Suppressor macrophage treated with lipopolysaccharide for 4 hours (primary cell): ENCODE measurements around the gene G2E3.
"Not testable (repeated sequence)": the region's sequence is repeated elsewhere in the genome, so short reads cannot be mapped to it uniquely, and the experiment has no call there.

Experiments used
- DNase-seq: peaks from one replicate; pipeline ENCODE4 v3.0.0-alpha.2; 2020

G2E3 gene

DNA sequence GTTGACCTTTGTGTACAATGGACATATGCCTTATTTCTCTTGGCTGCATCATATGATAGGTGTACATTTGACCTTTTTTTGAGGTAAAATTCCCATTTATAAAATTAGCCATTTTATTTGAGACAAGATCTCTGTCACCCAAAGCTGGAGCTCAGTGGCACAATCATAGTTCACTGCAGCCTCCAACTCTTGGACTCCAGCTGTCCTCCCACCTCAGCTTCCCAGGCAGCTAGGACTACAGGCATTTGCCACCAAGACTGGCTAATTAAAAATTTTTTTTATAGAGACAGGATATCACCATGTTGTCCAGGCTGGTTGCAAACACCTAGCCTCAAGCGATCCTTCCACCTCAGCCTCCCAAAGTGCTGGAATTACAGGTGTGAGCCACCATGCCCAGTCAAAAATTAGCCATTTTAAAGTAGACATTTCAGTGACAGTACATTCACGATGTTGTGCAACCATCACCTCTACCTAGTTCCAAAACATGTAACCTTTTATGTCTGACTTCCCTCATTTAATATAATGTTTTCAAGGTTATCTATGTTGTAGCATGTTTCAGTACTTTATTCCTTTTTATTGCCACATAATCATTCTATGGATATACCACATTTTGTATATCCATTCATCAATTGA lies 5.4 kb downstream of the G2E3 start:
- no peak for DNase-seq

DNA sequence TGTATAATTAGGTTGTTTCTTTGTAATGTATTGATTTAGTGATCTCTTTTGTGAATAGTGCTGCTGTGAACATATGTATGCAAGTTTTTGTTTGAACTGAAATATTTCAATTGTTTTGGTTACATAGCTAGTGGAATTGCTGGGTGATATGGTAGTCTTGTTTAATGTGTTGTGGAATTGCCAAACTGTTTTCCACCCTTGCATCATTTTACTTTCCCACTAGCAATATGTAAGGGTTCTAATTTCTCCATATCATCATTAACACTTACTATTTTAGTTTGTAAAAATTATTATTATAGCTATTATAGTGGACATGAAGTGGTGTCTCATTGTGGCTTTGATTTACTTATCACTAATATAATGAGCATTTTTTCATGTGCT lies 5.9 kb downstream of the G2E3 start:
- DNase-seq: no peak

GRCh38 chr14:30569216-30569902 lies 10.4 kb downstream of the G2E3 start:
- DNase-seq: no peak

GRCh38 chr14:30569903-30570226 lies 10.9 kb downstream of the G2E3 start:
- no peak for DNase-seq

- no peak for DNase-seq
Observed at GRCh38 chr14:30572237-30572636, 13.3 kb downstream of the G2E3 start.

GRCh38 chr14:30572771-30573170 lies 13.8 kb downstream of the G2E3 start:
- no peak for DNase-seq

DNA sequence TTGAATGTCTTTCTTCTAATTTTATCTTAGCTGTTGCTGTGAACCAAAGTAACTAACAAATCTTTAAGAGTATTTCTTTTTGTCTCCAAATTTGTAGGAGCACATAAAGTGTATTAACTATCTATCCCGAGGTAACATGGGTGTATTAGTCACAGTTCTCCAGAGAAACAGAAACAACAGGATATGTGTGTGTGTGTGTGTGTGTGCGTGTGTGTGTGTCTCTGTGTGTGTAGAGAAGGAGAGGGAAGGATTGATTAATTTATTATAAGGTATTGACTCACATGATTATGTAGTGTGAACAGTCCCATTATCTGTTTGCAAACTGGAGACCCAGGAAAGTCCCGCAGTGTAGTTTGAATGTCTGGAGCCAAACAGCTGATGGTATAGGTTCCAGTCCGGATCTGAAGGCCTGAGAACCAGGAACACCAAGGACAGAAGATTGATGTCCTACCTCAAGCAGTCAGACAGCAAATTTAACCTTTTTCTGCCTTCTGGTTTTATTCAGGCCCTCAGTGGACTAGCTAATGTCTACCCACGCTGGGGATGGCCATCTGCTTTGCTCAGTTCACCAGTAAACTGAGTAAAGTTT lies 14.4 kb downstream of the G2E3 start:
- DNase-seq: peak; percentile 28

GRCh38 chr14:30573966-30574365 lies 15.0 kb downstream of the G2E3 start:
- DNase-seq: no peak

GRCh38 chr14:30574777-30575176 lies 15.8 kb downstream of the G2E3 start:
- not testable (repeated sequence) for DNase-seq

- not testable (repeated sequence) for DNase-seq
Observed at GRCh38 chr14:30576333-30576732, 17.4 kb downstream of the G2E3 start.

DNA sequence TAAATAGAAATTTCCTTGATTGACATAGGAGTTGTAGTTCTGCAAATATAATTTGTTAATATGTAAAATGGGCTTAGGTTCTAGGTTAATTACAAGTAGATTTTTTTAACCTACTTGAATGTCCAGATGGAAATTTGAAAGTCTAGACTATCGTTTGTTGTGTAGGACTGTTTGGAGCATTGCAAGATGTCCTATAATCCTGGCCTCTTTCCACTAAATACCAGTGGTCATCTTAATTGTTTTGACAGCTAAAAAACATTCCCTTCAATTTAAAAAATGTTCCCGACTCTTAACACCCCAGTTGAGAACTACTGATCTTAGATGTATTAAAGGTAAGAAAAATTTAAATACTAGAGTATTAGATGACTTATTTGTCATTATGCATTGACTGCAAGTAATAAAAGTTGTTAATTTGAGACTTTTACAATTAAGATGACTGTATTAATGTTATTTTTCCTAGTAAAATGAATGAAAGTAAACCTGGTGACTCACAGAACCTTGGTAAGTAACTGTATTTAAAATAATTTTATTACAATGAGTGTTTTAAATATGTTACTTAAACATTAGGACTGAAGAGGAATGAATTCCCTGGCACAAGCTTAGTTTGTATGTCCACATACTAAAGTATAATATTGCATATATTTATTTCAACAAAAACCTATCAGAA lies 21.8 kb downstream of the G2E3 start:
- DNase-seq: no peak

DNA sequence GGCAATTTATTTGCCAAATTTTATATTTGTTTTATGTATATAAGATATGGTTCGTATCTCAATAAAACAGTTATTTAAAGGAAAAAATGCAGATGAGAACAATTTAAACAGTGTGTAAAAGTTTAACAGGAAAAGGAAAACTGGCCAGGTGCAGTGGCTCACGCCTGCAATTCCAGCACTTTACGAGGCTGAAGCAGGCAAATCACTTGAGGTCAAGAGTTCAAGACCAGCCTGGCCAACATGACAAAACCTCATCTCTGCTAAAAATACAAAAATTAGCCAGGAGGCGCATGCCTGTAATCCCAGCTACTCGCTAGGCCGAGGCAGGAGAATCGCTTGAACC lies 22.3 kb downstream of the G2E3 start:
- DNase-seq: no peak

GRCh38 chr14:30582376-30582775 lies 23.4 kb downstream of the G2E3 start:
- no peak for DNase-seq

- DNase-seq: no peak
Observed at GRCh38 chr14:30584058-30584630, 25.2 kb downstream of the G2E3 start.

GRCh38 chr14:30585204-30585603 lies 26.2 kb downstream of the G2E3 start:
- DNase-seq: no peak

DNA sequence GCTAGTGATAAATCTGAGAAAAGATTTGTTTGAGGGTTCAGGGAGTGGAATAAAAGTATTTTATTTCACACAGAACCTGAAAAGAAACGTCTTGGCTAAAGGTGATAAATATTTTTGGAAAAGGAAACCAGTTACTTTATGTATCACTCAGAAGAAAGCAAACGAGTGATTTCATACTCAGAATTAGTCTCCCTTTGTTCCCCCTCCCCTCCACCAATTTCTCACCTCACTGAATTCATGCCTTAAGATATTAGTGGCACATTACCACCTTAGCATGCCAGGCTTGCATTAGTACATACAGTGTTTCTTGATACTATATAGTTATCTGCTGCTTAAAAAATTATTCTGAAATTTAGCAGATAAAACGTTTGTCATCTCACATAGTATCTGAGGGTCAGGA lies 28.2 kb downstream of the G2E3 start:
- no peak for DNase-seq

DNA sequence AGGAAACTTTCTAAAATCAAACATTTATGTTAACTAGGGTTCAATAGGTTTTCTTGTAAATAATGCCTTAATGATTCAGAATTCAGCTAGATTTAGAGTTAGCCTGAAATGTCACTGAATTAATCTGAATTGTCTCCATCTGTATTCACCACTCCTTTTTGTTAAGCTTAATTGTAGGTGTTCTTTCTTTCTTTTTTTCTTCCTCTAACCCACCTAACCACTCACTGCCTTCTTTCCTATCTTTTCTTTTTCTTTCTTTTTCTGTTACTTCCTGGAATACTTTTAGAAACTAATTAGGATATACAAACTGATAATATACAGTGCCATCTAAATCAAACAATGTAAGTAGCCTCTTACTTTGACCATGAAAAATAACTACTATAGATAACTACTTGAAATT lies 29.9 kb downstream of the G2E3 start:
- no peak for DNase-seq

- DNase-seq: peak; percentile 47
Observed at GRCh38 chr14:30596935-30597334, 38.0 kb downstream of the G2E3 start.

DNA sequence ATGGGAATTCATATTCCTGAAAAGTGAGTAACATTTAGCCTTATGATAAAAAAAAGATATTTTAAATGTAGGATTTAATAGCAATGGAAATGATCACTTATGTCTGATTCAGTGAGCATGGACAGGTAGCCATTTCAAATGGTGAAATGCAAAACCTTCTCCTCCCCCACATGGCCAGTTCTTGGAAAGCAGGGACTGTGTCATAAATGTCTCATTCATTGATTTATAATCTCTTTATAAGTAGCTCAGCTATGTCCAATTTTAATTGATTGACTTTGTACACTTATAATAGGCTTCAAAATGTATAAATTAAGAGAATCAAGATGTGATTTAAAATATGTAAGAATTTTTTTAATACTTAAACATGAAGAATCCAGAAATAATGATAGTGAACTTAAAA lies 38.5 kb downstream of the G2E3 start:
- no peak for DNase-seq

GRCh38 chr14:30600922-30601918 lies 42.3 kb downstream of the G2E3 start:
- peak; percentile 24 for DNase-seq

- DNase-seq: no peak
Observed at GRCh38 chr14:30603402-30603801, 44.4 kb downstream of the G2E3 start.

GRCh38 chr14:30604696-30605095 lies 45.7 kb downstream of the G2E3 start:
- not testable (repeated sequence) for DNase-seq
